ENCODE data around the gene C9orf57.
"Not testable (repeated sequence)": the region's sequence is repeated elsewhere in the genome, so short reads cannot be mapped to it uniquely, and the experiment has no call there.

The C9orf57 gene

GRCh38 chr9:72022841-72023240 is 37.6 kb downstream of the C9orf57 start:
- no peak for DNase-seq

GRCh38 chr9:72013292-72013760 is 47.1 kb downstream of the C9orf57 start:
- DNase-seq: no peak

GRCh38 chr9:72012646-72013045 is 47.8 kb downstream of the C9orf57 start:
- DNase-seq: no peak

GRCh38 chr9:72007726-72008125 is 52.7 kb downstream of the C9orf57 start:
- not testable (repeated sequence) for DNase-seq

GRCh38 chr9:72006501-72006900 is 53.9 kb downstream of the C9orf57 start:
- no peak for DNase-seq

- no peak for DNase-seq
These were observed 55.0 kb downstream of the C9orf57 start for GRCh38 chr9:72005451-72005850.
